ENCODE results near the gene CACNA1E.
"Not testable (repeated sequence)": the region's sequence is repeated elsewhere in the genome, so short reads cannot be mapped to it uniquely, and the experiment has no call there.

The CACNA1E gene

GRCh38 chr1:181846001-181846645 lies 362.8 kb downstream of the CACNA1E start:
- DNase-seq, result no peak

GRCh38 chr1:181846681-181847080 lies 363.4 kb downstream of the CACNA1E start:
- DNase-seq, result no peak

- no peak for DNase-seq
These were observed 365.8 kb downstream of the CACNA1E start for GRCh38 chr1:181849071-181849470.

- DNase-seq, result not testable (repeated sequence)
These were observed 370.9 kb downstream of the CACNA1E start for GRCh38 chr1:181854212-181854611.

GRCh38 chr1:181855380-181855779 lies 372.1 kb downstream of the CACNA1E start:
- DNase-seq, result no peak
